ENCODE data around the gene EEIG2.
"Not testable (repeated sequence)": the region's sequence is repeated elsewhere in the genome, so short reads cannot be mapped to it uniquely, and the experiment has no call there.

Gene EEIG2

GRCh38 chr1:108559215-108560186, at the start of gene EEIG2:
Gene EEIG2, plus strand, starts transcription at chr1:108560100. Its CDS starts 329 bp downstream, at chr1:108560429.
- no peak for FAIRE-seq

GRCh38 chr1:108511764-108512163, 48.1 kb upstream of the EEIG2 start:
- no peak for FAIRE-seq

GRCh38 chr1:108512239-108513043, 47.5 kb upstream of the EEIG2 start:
- peak; percentile 93 for FAIRE-seq

GRCh38 chr1:108513044-108513415, 46.9 kb upstream of the EEIG2 start:
- FAIRE-seq = no peak

GRCh38 chr1:108513914-108514313, 46.0 kb upstream of the EEIG2 start:
- FAIRE-seq = not testable (repeated sequence)

- not testable (repeated sequence) for FAIRE-seq
These were observed 42.5 kb upstream of the EEIG2 start for GRCh38 chr1:108517301-108517897.

GRCh38 chr1:108521990-108522393, 37.9 kb upstream of the EEIG2 start:
- no peak for FAIRE-seq

- no peak for FAIRE-seq
These were observed 36.1 kb upstream of the EEIG2 start for GRCh38 chr1:108523829-108524228.

GRCh38 chr1:108524676-108525075, 35.2 kb upstream of the EEIG2 start:
- FAIRE-seq = no peak

- FAIRE-seq = no peak
These were observed 32.8 kb upstream of the EEIG2 start for GRCh38 chr1:108527135-108527534.

- FAIRE-seq = no peak
These were observed 32.1 kb upstream of the EEIG2 start for GRCh38 chr1:108527837-108528236.

- FAIRE-seq = no peak
These were observed 28.5 kb upstream of the EEIG2 start for GRCh38 chr1:108531444-108531843.

- FAIRE-seq = no peak
These were observed 27.2 kb upstream of the EEIG2 start for GRCh38 chr1:108532730-108533129.

GRCh38 chr1:108533351-108534083, 26.4 kb upstream of the EEIG2 start:
- no peak for FAIRE-seq

- FAIRE-seq = no peak
These were observed 25.1 kb upstream of the EEIG2 start for GRCh38 chr1:108534759-108535158.

- FAIRE-seq = not testable (repeated sequence)
These were observed 24.5 kb upstream of the EEIG2 start for GRCh38 chr1:108535315-108535897.

GRCh38 chr1:108536021-108536420, 23.9 kb upstream of the EEIG2 start:
- not testable (repeated sequence) for FAIRE-seq

- FAIRE-seq = not testable (repeated sequence)
These were observed 23.1 kb upstream of the EEIG2 start for GRCh38 chr1:108536791-108537190.

GRCh38 chr1:108537976-108538375, 21.9 kb upstream of the EEIG2 start:
- FAIRE-seq = no peak

GRCh38 chr1:108540977-108541376, 18.9 kb upstream of the EEIG2 start:
- FAIRE-seq = no peak

- FAIRE-seq = no peak
These were observed 18.0 kb upstream of the EEIG2 start for GRCh38 chr1:108541861-108542260.

GRCh38 chr1:108547493-108547892, 12.4 kb upstream of the EEIG2 start:
- not testable (repeated sequence) for FAIRE-seq
